Measurements from ENCODE around the gene PDE7B. TPM values are rescaled to one million over a fixed set of nuclear protein-coding genes. Genes with fewer than 3 reads are reported as not detected.

Gene PDE7B
- polyA plus RNA-seq, 10 donors: 5.8 to 11.3 (median 7.7) TPM

DNA sequence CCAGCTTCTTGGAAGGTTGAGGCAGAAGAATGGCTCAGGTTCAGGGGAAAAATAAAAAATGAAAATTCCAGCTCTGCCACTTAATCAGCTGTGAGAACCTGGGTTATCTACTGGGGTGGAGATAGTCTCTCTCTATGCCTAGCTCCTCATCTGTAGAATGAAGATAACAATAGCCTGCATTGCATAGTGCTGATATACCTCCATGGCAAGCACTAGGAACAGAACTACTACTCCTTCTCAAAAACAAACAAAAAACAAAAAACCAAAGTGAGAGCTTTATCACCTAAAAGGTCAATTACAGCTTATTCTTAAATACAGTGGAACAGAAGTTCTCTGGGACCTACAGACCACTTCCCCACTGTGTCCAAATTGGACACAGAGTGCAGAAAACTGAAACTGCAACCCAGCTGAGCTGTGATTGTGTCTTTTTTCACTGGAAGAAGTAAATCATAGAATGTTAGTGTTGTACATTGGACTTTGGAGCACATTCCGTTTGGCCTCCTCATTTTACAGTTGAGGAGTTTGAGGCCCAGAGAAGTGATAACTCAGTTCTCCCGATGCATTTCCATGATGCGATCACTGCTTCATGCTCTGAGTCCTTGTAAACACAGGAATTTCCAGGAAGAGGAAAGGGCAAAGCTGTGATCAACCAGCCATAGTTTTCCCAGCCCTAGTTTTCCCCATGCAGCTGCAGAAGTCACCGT is 375.3 kb downstream of the PDE7B start:
- DNase-seq: peak in 1 of 3 donors; percentile 52

DNA sequence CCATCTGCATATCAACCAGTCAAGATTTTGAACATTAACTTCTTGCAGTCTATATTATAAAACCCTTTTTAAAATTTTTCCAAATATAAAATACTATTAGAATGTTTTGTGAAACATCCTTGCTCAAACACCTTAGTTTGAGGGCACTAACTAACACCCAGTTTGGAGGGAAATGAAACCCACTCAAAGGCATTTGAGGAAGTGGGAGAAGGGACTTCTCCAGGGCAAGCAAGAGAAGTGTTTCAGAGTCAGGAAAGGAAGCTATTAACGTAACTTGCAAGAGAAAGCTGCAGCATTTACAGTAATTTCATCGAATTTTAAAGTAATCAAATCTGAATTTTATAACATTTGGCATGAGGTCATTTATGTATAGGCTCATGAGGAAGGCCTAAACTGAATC is 377.3 kb downstream of the PDE7B start:
- no peak for DNase-seq

DNA sequence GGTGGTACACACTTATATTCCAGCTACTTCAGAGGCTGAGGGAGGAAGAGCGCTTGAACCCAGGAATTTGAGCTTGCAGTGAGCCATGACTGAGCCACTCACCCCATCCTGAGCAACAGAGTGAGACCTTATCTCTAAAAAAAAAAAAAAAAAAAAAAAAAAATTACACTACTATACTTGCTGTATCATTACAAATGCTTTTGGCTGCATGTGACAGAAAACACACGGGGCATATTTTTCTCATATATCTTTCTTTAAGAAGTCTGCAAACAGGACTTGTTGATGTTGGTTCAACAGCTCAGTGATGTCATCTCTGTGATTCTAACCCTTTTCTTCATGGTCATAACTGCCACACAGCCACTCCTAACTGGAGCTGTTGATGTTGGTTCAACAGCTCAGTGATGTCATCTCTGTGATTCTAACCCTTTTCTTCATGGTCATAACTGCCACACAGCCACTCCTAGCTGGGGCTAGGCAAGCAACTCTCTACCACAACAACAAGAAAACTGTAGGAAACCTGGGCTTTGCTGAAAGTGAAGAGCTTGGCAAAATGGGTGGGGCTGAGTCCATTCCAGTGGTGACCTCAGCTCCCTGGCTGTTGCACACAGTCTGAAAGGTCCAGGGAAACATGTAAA is 378.8 kb downstream of the PDE7B start:
- DNase-seq: no peak

DNA sequence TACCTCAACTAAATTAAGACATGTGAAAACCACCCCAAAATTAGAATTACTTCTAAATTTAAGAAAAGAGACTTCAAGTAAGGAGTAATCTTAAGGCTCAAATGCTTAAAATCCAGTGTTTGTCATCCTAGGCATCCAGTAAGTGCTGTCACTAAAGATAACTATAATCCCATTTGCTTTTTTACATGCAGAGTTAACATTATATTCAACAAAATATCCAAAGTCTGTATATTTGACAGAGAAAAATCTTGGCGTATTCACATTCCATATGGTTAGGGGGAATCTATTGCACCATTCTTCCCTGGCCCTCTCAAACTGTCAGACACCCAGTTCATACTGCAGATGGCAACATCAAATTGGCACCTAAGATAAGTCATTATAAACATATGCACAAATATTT is 381.2 kb downstream of the PDE7B start:
- no peak for DNase-seq

DNA sequence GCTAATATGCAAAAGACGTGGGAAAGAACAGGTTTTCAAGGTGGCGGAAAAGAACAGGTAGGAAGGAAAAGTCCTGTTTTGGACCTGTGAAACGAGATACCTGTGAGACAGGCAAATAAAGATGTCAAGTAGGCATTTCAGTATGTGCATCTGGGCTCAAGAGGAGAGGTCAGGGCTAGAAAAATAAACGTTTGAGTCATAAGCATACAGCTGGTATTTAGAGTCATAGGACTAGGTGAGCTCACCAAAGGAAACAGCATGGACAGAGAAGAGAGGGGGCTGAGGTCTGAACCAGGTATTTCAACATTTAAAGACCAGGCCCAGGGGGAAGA is 383.7 kb downstream of the PDE7B start:
- DNase-seq: no peak

DNA sequence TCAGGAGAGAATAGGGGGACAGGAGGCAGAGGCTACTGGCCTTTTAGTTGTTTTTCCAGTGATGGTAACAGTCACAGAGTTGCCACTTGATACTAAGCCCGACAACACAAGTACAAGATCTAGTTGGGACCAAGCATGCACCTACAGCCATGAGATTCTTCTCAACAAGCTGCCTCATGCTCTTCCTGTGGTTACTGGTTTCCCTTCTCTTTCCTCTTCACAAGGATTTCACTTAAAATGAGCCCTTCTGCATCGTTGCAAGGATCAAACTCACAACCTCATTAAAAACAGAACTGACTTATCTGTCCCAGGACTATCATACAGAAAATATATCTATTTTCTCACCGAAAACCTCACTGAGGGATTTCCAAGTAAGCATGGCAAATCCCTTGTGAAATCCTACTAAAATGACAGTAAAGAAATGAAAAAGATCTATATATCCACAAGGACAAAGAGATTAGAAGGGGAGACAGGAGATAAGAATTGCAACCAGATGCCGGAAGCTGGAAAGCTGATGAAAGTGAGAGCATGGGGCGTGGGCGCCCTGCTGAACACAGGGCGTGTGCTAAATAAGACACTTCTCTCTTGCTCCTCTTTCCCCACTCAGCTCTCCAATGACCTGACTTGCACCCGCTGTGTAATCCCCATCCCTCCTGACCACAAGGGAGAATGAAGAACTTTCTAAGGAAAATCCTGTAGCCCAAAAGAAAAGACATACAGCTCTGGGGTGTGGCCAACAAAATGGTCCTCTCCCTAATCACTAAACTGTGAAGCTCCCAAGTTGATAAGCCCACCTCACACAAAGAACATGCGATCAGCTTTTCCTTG is 385.2 kb downstream of the PDE7B start:
- no peak for DNase-seq

DNA sequence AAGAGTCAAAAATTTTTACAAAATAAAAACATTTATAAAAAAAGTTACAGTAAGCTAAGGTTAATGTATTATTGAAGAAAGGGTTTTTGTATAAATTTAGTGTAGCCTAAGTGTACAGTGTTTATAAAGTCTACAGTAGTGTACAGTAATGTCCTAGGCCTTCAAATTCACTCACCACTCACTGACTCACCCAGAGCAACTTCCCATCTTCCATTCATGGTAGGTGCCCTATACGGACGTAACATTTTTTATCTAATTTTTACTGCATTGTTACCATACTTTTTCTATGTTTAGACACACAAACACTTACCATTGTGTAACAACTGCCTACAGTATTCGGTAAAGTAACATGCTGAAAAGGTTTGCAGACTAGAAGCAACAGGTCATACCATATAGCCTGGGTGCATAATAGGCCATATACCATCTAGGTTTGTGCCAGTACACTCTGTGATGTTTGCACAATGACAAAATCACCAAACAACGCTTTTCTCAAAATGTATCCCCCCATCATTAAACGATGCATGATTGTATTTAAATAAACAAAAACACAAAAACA is 392.6 kb downstream of the PDE7B start:
- DNase-seq: no peak
